GM20000 (cell line): ENCODE measurements around the gene INTS14.
A peak's percentile ranks its signal among the peaks of the same experiment; 100 is the strongest.
"Not testable (repeated sequence)": the region's sequence is repeated elsewhere in the genome, so short reads cannot be mapped to it uniquely, and the experiment has no call there.

Experiments
- DNase-seq: peaks from one replicate; pipeline ENCODE4 v3.0.0; 2012; ENCODE audit warnings: low spot score
- TF ChIP-seq, protein P1 (sequence below): IDR thresholded peaks from 2 replicates; pipeline ENCODE4 v1.5.1; 2012; ENCODE audit warnings: mild to moderate bottlenecking, control low read depth; ENCODE audit errors: extremely low read depth, missing control alignments

Gene INTS14

DNA sequence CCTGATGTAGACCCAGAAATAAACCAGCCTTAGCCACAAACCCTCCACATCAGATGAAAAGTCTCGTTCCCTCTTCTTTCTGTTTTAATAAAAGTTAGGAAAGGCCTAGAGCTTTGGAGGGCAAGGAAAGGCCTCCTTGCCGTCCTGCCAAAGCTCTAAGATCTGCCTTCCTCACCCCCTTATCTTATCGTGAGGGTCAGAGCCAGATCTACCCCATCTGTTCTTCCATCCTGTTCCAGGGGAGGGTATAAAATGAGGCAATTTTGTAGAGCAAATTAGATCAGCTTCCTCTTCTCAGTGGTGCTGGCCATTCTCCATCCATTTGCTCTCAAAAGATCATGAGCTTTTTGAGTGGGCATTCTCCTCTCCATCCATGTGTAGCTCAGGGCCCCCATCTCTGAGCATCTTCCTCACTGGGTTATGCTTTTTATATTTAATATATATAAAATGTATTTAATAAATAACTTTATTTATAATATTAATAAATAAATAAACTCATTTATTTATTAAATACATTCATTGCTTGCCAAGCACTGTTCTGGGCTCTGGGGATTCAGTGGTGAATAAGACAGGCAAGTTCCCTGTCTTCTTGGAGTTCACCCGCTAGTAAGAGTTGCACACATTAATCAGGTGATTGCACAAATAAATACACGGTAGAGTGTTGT lies 8.8 kb upstream of the INTS14 start:
- TF ChIP-seq, protein P1, sequence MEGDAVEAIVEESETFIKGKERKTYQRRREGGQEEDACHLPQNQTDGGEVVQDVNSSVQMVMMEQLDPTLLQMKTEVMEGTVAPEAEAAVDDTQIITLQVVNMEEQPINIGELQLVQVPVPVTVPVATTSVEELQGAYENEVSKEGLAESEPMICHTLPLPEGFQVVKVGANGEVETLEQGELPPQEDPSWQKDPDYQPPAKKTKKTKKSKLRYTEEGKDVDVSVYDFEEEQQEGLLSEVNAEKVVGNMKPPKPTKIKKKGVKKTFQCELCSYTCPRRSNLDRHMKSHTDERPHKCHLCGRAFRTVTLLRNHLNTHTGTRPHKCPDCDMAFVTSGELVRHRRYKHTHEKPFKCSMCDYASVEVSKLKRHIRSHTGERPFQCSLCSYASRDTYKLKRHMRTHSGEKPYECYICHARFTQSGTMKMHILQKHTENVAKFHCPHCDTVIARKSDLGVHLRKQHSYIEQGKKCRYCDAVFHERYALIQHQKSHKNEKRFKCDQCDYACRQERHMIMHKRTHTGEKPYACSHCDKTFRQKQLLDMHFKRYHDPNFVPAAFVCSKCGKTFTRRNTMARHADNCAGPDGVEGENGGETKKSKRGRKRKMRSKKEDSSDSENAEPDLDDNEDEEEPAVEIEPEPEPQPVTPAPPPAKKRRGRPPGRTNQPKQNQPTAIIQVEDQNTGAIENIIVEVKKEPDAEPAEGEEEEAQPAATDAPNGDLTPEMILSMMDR = no peak
- DNase-seq = no peak

DNA sequence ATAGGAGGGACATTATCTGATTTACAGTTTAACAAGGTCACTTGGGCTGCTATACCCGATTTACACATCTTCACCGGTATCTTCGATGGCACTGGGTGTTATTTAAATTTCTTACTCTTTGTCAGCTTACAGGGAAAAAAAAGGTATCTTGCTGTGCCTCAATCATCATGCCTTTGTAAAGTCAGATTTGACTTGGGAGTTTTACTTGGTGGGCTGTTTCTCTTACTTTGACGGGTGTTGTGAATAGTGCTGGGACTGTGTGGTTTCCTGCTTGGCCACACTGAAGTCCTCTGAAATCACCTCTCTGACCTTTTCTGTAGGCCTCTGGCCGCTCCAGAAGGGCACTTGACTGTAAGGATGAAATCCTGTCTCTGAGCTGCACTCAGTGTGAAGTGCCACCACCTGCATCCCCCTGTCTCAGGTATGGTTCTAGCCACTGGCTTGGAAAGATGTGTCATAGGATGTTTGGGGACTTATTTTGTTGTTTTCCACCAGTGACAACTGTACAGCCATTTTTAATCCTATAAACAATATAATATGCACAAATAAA lies 7.7 kb upstream of the INTS14 start:
- TF ChIP-seq, protein P1 = no peak
- DNase-seq = no peak

DNA sequence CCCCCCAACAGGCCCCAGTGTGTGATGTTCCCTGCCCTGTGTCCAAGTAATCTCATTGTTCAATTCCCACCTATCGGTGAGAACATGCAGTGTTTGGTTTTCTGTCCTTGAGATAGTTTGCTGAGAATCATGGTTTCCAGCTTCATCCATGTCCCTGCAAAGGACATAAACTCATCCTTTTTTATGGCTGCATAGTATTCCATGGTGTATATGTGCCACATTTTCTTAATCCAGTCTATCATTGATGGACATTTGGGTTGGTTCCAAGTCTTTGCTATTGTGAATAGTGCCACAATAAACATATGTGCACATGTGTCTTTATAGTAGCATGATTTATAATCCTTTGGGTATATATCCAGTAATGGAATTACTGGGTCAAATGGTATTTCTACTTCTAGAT lies 5.0 kb upstream of the INTS14 start:
- DNase-seq = not testable (repeated sequence)

DNA sequence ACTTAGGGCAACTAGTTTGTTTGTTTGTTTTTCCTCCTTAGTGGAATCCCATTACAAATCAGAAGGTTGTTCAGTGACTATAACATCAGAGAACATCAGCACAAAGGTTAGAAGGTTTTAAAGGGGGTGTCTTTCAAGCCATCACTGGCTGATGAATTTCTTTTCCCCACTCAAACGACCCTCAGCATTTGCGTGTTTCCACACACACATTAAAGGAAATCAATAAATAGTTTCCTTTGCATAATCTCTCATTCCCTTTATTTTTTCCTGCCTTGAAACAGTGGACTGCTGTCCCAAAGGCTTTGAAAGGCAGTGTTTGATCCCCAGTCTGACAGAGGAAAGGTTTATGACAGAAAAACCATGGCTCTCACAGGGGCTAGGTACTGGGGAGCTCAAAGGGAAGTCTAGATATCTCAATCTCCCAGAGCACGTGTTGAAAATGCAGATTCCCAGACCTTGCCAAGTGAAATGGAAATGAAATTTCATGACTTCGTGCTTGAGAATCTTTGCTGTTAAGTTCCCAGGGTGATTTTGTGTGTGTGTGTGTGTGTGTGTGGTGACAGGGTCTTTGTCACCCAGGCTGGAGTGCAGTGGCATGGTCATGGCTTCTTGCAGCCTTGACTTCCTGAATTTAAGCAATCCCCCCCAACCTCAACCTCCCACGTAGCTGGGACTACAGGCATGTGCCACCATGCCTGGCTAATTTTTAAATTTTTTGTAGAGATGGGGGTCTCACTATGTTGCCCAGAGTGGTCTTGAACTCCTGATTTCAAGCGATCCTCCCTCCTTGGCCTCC lies 2.2 kb upstream of the INTS14 start:
- TF ChIP-seq, protein P1 = no peak
- no peak for DNase-seq

DNA sequence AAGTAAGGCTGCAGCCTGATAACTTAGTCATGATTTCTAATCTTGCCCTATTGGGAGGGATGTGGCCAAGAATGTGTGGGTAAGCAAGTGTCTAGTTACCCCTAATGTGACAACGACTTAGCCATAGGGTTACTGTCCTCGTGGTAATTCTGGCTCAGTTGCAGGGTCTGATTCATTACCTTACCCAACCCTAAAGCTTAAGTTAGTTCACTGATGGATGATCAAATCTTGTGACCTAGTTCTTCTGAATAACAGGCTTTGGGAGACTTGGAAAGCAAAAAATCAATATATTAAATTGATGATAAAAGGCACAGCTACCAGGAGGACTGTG lies 1.6 kb upstream of the INTS14 start:
- TF ChIP-seq, protein P1 = no peak
- DNase-seq = no peak

DNA sequence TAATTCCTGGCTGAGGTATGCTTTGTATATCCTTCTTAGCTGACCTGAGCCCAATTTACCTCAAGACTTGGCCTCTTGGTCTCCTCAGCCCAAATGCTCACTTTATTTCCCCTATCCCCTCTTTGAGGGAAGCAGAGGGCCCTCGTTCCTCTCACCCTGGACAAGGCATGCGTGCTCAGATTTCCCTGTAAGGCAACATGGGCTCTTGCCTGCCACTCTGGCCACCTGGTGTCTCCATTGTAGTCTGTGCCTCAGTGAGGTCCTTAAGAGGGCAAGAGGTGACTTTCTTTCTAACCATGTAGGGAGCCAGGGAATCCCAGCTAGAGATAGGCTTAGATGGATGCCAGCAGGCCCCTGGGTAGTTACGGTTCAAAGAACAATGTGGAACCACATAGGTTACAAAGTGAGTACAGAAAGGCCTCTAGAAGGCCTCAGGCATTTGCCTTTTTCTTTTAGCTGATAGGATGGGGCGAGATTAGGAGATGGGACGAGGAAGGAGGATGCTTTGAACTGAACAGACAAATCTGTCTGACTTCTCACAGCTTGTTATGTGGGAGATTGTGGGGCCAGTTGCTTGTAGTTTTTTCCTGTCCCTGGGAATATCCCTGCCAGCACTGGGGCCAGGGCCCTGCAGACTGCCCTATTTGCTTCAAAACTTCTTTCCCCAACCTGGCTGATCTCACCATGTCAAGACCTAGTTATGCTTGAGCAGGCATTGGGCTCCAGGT lies 1.1 kb upstream of the INTS14 start:
- TF ChIP-seq, protein P1 = no peak
- DNase-seq = peak; percentile 14

DNA sequence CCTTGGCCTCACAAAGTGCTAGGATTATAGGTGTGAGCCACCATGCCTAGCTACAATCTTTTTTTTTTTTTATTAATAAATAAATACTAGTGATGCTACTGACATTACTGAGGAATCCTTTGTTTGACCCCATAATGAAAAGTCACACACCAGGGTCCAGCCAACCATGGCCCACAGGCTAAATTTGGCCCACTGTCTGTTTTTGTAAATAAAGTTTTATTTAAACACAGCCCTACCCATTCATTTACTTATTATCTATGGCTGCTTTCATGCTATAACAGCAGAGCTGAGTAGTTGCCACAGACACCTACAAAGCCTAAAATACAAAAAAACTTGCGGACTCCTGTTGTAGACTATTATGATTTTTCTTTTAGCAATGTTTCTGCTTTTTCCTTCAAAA lies 7.4 kb downstream of the INTS14 start:
- TF ChIP-seq, protein P1 = no peak

More for the DNA sequence above, 7.4 kb downstream of the INTS14 start:
- no peak for DNase-seq
